HCT116 (cell line): ENCODE data around the gene SEMA4D. TPM values are rescaled to one million over a fixed set of nuclear protein-coding genes. Genes with fewer than 3 reads are reported as not detected.

ENCODE experiments used
- ATAC-seq: fragments of 200-7000 bp; cut with Tn5 transposase; 2 replicates; pipeline ENCODE4 v1.9.1; 2020; ENCODE audit warnings: mild to moderate bottlenecking, moderate library complexity
- BruUV-seq: library from RNA; stranded (reverse); fragments of 400-500 nt; replicated peaks from 2 replicates; lab custom pipeline; 2021; lab: Mats Ljungman, UMichigan
- CTCF ChIA-PET: fragments of 300-600 bp; sonication (Branson Sonifier 250); formaldehyde crosslinking; loops from one replicate; lab custom pipeline; 2021; ENCODE audit warnings: antibody characterized with exemption; lab: Charles Lee
- POLR2A ChIA-PET: fragments of 300-600, 350-600 bp; sonication (Branson Sonifier 250); formaldehyde crosslinking; loops from one replicate; lab custom pipeline; 2021; ENCODE audit warnings: antibody characterized with exemption; lab: Charles Lee
- RAD21 ChIA-PET, 2 experiments: fragments of 300-600 bp; sonication (Branson Sonifier 250); formaldehyde crosslinking; loops; one replicate each; lab custom pipeline; 2023; ENCODE audit warnings: low total read pairs in 2 of 2; ENCODE audit not compliant: uncharacterized antibody in 2 of 2, unreplicated experiment in 2 of 2, low non-redundant PET in 1 of 2; lab: Charles Lee
- DNase-seq: peaks from one replicate; pipeline ENCODE4 v3.0.0-alpha.2; 2010; ENCODE audit warnings: low read depth, low spot score
- H2AFZ ChIP-seq: fragments of 200-600 bp; shearing (Covaris generic), sonication (generic); 2 replicates; pipeline ENCODE4 v1.6.1; 2017; ENCODE audit warnings: low read depth, mixed run types, mixed read lengths, antibody characterized with exemption, low read length; ENCODE audit not compliant: poor library complexity, severe bottlenecking
- H3K27ac ChIP-seq: 2 replicates; pipeline ENCODE4 v1.5.1; 2012; ENCODE audit warnings: low read depth, low read length
- H3K27me3 ChIP-seq: fragments of 200-600 bp; sonication (generic); 2 replicates; pipeline ENCODE4 v1.6.1; 2016; ENCODE audit warnings: mixed run types, low read length, mixed read lengths; ENCODE audit not compliant: insufficient read depth
- H3K36me3 ChIP-seq, 2 experiments: fragments of 200-500 bp in 1 of 2; fragments of 200-600 bp in 1 of 2; sonication (Bioruptor generic) in 1 of 2; sonication (generic) in 1 of 2; 2 replicates each; pipeline versions ENCODE4 v1.5.1 to v1.6.1; 2014 to 2016; ENCODE audit warnings: low read length in 2 of 2, inconsistent platforms in 1 of 2, mixed read lengths in 1 of 2, mixed run types in 1 of 2; ENCODE audit not compliant: insufficient read depth in 2 of 2, control insufficient read depth in 1 of 2
- H3K4me1 ChIP-seq, 2 experiments: fragments of 200-600 bp in 1 of 2; sonication (generic) in 1 of 2; 2 replicates each; pipeline versions ENCODE4 v1.5.1 to v1.6.1; 2012 to 2017; ENCODE audit warnings: low read length in 2 of 2, inconsistent platforms in 1 of 2, mild to moderate bottlenecking in 1 of 2, mixed read lengths in 1 of 2, mixed run types in 1 of 2, moderate library complexity in 1 of 2; ENCODE audit not compliant: insufficient read depth in 2 of 2, control insufficient read depth in 1 of 2
- H3K4me2 ChIP-seq: fragments of 200-600 bp; sonication (generic); 2 replicates; pipeline ENCODE4 v1.6.1; 2017; ENCODE audit warnings: mixed run types, low read length, mixed read lengths
- H3K4me3 ChIP-seq, 2 experiments: fragments of 200-600 bp in 1 of 2; sonication (generic) in 1 of 2; replicated peaks in 1 of 2; 2 replicates each; pipeline ENCODE4 v1.5.1; 2011 to 2016; ENCODE audit warnings: low read length in 2 of 2, control low read depth in 1 of 2, low read depth in 1 of 2, mild to moderate bottlenecking in 1 of 2, mixed read lengths in 1 of 2, mixed run types in 1 of 2
- H3K79me2 ChIP-seq: fragments of 200-600 bp; sonication (generic); 2 replicates; pipeline ENCODE4 v1.6.1; 2017; ENCODE audit warnings: mild to moderate bottlenecking, mixed run types, low read length, moderate library complexity, mixed read lengths; ENCODE audit not compliant: insufficient read depth
- H3K9ac ChIP-seq: fragments of 200-600 bp; sonication (generic); 2 replicates; pipeline ENCODE4 v1.6.1; 2016; ENCODE audit warnings: low read length, mixed read lengths
- H3K9me2 ChIP-seq: fragments of 200-600 bp; sonication (generic), shearing (Covaris generic); 2 replicates; pipeline ENCODE4 v1.6.1; 2017; ENCODE audit warnings: mixed run types, mild to moderate bottlenecking, moderate library complexity; ENCODE audit not compliant: insufficient read depth
- H3K9me3 ChIP-seq, 2 experiments: fragments of 200-500 bp in 1 of 2; fragments of 200-600 bp in 1 of 2; sonication (Bioruptor generic) in 1 of 2; sonication (generic) in 1 of 2; 2 replicates each; pipeline ENCODE4 v1.6.1; 2014 to 2017; ENCODE audit warnings: low read length in 2 of 2, mixed read lengths in 2 of 2, inconsistent platforms in 1 of 2, low read depth in 1 of 2, mild to moderate bottlenecking in 1 of 2, mixed run types in 1 of 2, moderate library complexity in 1 of 2; ENCODE audit not compliant: control insufficient read depth in 1 of 2, insufficient read depth in 1 of 2
- H4K20me1 ChIP-seq: fragments of 200-600 bp; sonication (generic), shearing (Covaris generic); 2 replicates; pipeline ENCODE4 v1.6.1; 2017; ENCODE audit warnings: mixed run types, mild to moderate bottlenecking, moderate library complexity; ENCODE audit not compliant: insufficient read depth
- EGR1 ChIP-seq: IDR thresholded peaks from 2 replicates; pipeline ENCODE4 v1.6.1; 2012; ENCODE audit warnings: low read depth
- JUND ChIP-seq: IDR thresholded peaks from 2 replicates; pipeline ENCODE4 v1.6.1; 2012
- POLR2A ChIP-seq: IDR thresholded peaks from 2 replicates; pipeline ENCODE4 v1.7.0; 2011; ENCODE audit warnings: borderline replicate concordance; ENCODE audit not compliant: insufficient read depth, insufficient read length; ENCODE audit errors: extremely low read depth
- SIN3A ChIP-seq: IDR thresholded peaks from 2 replicates; pipeline ENCODE4 v1.6.1; 2012; ENCODE audit warnings: low read depth
- TCF7L2 ChIP-seq: IDR thresholded peaks from 2 replicates; pipeline ENCODE4 v1.7.0; 2011; ENCODE audit warnings: borderline replicate concordance, inconsistent platforms; ENCODE audit not compliant: insufficient read depth, insufficient read length; ENCODE audit errors: extremely low read depth
- ZNF274 ChIP-seq: fragments of 200-500 bp; sonication (Bioruptor generic); IDR thresholded peaks from 2 replicates; pipeline ENCODE4 v1.6.1; 2014; ENCODE audit warnings: mild to moderate bottlenecking, low read depth, low read length, inconsistent platforms
- intact Hi-C: fragments of 100-400 bp; cut with micrococcal nuclease; formaldehyde crosslinking; loops from 2 replicates; pipeline ENCODE4 v1.10.0; 2022
- total RNA-seq: library from RNA; stranded (reverse); gene quantifications from one replicate; pipeline ENCODE4 v1.2.1, GENCODE V29; 2021; ENCODE audit not compliant: unreplicated experiment
- TF ChIP-seq, protein P1 (sequence below): IDR thresholded peaks from 2 replicates; pipeline ENCODE4 v1.6.1; 2012
- TF ChIP-seq, protein P2 (sequence below): IDR thresholded peaks from 2 replicates; pipeline ENCODE4 v1.6.1; 2012; ENCODE audit warnings: low read depth

SEMA4D gene
- total RNA-seq, 1 experiment from 2014 or later = 32.0 TPM

DNA sequence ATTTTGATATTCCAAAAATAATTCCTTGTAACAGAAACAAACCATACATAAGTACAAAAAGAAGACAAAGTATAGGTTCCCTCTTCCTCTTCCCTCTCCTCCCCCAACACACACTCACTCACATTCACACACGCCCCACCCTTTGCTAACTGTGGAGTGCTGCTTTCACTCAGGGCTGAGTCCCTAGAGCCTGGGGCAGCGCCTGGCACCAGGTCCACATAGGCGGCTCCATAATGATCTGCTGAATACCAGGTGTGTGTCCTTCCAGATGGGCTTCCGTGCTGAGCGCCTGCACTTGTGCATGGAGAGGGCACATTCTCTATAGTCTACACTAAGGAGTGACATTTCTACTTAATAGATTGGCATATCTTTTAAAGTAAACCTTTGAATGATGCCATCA is 3.7 kb downstream of the SEMA4D start:
- no TSS peak for BruUV-seq
- ChIA-PET CTCF (no interaction called here), POLR2A (no interaction called here)

DNA sequence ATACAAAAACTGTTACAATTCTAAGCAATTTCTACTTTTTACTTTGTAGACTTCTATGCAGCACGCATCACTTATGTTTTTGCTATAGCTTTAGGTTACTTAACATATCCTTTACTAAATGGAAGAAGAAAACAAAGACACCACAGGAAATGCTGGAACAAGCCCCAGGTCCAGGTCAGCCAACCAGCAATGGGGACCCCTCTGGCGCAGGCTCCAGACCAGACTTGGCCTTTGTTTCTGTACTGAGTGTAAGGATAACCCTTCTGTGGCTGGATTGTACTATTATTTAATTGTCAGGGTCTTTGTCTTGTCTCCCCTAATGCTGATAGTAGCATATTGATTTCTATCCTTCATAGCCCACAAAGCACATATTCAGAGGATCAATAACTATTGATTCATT is 4.2 kb downstream of the SEMA4D start:
- H3K4me3 ChIP-seq = no peak overlapping the region
- ChIA-PET CTCF (no interaction called here), RAD21 (no interaction called here), POLR2A (no interaction called here)
- ATAC-seq (no peak), DNase-seq (no peak)
- intact Hi-C loops = no loop called here
- peaks cover 53% of the 10 kb centered on the region for H3K79me2 ChIP-seq
- H3K27ac ChIP-seq = no peak overlapping the region
- no peak overlapping the region for H2AFZ ChIP-seq
- no peaks in the 10 kb centered on the region for H3K36me3 ChIP-seq
- H3K9me3 ChIP-seq = no peaks in the 10 kb centered on the region
- H3K4me2 ChIP-seq = no peak overlapping the region
- H3K9ac ChIP-seq = no peak overlapping the region
- H3K9me2 ChIP-seq = no peaks in the 10 kb centered on the region
- H3K4me1 ChIP-seq = peaks cover 12 to 14% of the 10 kb centered on the region in 2 experiments
- H3K27me3 ChIP-seq = no peaks in the 10 kb centered on the region
- H4K20me1 ChIP-seq = no peaks in the 10 kb centered on the region
- no TSS peak for BruUV-seq
- TF ChIP-seq JUND = no peak
- no peak for TF ChIP-seq ZNF274
- no peak for TF ChIP-seq SIN3A
- TF ChIP-seq, protein P1, sequence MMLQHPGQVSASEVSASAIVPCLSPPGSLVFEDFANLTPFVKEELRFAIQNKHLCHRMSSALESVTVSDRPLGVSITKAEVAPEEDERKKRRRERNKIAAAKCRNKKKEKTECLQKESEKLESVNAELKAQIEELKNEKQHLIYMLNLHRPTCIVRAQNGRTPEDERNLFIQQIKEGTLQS = no peak
- no peak for TF ChIP-seq POLR2A
- no peak for TF ChIP-seq EGR1
- no peak for TF ChIP-seq TCF7L2
- TF ChIP-seq, protein P2, sequence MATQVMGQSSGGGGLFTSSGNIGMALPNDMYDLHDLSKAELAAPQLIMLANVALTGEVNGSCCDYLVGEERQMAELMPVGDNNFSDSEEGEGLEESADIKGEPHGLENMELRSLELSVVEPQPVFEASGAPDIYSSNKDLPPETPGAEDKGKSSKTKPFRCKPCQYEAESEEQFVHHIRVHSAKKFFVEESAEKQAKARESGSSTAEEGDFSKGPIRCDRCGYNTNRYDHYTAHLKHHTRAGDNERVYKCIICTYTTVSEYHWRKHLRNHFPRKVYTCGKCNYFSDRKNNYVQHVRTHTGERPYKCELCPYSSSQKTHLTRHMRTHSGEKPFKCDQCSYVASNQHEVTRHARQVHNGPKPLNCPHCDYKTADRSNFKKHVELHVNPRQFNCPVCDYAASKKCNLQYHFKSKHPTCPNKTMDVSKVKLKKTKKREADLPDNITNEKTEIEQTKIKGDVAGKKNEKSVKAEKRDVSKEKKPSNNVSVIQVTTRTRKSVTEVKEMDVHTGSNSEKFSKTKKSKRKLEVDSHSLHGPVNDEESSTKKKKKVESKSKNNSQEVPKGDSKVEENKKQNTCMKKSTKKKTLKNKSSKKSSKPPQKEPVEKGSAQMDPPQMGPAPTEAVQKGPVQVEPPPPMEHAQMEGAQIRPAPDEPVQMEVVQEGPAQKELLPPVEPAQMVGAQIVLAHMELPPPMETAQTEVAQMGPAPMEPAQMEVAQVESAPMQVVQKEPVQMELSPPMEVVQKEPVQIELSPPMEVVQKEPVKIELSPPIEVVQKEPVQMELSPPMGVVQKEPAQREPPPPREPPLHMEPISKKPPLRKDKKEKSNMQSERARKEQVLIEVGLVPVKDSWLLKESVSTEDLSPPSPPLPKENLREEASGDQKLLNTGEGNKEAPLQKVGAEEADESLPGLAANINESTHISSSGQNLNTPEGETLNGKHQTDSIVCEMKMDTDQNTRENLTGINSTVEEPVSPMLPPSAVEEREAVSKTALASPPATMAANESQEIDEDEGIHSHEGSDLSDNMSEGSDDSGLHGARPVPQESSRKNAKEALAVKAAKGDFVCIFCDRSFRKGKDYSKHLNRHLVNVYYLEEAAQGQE = no peak

More for the DNA sequence above, 3.7 kb downstream of the SEMA4D start:
- RAD21 ChIA-PET = no interaction called here
- no peak overlapping the region for H3K27ac ChIP-seq
- intact Hi-C loops = no loop called here
- no peak overlapping the region for H3K4me2 ChIP-seq
- no peaks in the 10 kb centered on the region for H3K9me2 ChIP-seq
- H3K36me3 ChIP-seq = no peaks in the 10 kb centered on the region
- no peak for TF ChIP-seq SIN3A
- TF ChIP-seq, protein P2 = no peak
- H2AFZ ChIP-seq = no peak overlapping the region
- no peak for DNase-seq
- no peak overlapping the region for H3K9ac ChIP-seq
- no peaks in the 10 kb centered on the region for H4K20me1 ChIP-seq
- no peaks in the 10 kb centered on the region for H3K9me3 ChIP-seq
- no peaks in the 10 kb centered on the region for H3K27me3 ChIP-seq
- H3K4me3 ChIP-seq = no peak overlapping the region
- H3K4me1 ChIP-seq = peaks cover 12 to 15% of the 10 kb centered on the region in 2 experiments
- no peak for ATAC-seq
- peaks cover 51% of the 10 kb centered on the region for H3K79me2 ChIP-seq
